Measurements from ENCODE around the gene NRAP. TPM values are rescaled to one million over a fixed set of nuclear protein-coding genes. Genes with fewer than 3 reads are reported as not detected.

The NRAP gene, protein sequence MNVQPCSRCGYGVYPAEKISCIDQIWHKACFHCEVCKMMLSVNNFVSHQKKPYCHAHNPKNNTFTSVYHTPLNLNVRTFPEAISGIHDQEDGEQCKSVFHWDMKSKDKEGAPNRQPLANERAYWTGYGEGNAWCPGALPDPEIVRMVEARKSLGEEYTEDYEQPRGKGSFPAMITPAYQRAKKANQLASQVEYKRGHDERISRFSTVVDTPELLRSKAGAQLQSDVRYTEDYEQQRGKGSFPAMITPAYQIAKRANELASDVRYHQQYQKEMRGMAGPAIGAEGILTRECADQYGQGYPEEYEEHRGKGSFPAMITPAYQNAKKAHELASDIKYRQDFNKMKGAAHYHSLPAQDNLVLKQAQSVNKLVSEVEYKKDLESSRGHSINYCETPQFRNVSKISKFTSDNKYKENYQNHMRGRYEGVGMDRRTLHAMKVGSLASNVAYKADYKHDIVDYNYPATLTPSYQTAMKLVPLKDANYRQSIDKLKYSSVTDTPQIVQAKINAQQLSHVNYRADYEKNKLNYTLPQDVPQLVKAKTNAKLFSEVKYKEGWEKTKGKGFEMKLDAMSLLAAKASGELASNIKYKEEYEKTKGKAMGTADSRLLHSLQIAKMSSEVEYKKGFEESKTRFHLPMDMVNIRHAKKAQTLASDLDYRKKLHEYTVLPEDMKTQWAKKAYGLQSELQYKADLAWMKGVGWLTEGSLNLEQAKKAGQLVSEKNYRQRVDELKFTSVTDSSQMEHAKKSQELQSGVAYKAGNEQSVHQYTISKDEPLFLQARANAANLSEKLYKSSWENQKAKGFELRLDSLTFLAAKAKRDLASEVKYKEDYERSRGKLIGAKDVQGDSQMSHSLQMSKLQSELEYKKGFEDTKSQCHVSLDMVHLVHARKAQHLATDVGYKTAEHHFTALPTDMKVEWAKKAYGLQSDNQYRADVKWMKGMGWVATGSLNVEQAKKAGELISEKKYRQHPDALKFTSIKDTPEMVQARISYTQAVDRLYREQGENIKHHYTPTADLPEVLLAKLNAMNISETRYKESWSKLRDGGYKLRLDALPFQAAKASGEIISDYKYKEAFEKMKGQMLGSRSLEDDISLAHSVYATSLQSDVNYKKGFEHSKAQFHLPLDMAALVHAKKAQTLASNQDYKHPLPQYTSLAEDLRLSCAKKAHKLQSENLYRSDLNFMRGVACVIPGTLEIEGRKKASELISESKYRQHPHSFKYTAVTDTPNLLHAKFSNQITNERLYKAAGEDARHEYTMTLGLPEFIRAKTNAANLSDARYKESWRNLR (N-terminal part only)
- not detected in 2 replicates for total RNA-seq

DNA sequence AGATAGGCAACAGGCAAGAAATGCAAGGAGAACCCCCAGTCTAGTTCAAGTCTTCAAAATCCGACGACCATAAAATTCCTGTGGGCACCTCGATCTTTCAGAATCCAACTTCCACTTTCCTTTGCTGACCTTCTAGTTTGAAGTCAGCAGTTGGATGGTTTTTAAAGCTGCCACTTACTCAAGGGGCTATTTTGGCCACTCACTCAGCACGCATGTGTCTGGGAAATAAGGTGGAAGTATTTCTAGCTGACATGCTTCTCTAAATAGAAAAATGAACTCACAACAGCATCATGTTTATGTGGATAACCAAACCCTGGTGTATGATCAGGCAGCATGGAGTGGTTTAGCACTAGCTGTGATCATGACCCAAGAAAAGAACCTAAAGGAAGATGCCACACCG lies at the start of gene NRAP:
Gene NRAP, minus strand, starts transcription at position 134 of the 400 bp plus-strand sequence. CDS start 159 bp downstream, outside the sequence.

DNA sequence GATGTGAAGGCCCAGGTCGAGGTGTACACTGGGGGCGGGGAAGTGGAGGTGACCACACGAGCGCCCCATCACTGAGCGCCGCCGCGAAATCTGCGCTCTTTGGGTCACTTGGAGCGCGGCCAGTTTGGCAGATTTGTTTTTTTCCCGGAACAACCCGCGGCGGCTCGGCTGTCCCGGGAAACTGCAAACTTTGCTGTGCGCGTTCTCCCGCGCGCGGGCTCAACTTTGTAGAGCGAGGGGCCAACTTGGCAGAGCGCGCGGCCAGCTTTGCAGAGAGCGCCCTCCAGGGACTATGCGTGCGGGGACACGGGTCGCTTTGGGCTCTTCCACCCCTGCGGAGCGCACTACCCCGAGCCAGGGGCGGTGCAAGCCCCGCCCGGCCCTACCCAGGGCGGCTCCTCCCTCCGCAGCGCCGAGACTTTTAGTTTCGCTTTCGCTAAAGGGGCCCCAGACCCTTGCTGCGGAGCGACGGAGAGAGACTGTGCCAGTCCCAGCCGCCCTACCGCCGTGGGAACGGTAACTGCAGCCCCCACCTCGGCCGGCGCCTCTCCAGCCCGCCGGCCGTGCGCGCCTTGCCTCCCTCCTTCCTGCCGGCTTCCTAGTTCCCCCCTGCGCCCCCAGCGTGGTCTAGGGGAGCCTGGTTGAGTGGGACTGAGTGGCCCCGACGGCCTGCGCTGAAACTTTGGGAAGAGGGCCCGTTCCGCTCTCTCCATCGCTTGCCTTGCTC lies 15.8 kb upstream of the NRAP start, which contains the start of gene CASP7:
Gene CASP7, plus strand, starts transcription at position 450 of the 727 bp plus-strand sequence. CDS start 17,582 bp downstream, outside the sequence.

DNA sequence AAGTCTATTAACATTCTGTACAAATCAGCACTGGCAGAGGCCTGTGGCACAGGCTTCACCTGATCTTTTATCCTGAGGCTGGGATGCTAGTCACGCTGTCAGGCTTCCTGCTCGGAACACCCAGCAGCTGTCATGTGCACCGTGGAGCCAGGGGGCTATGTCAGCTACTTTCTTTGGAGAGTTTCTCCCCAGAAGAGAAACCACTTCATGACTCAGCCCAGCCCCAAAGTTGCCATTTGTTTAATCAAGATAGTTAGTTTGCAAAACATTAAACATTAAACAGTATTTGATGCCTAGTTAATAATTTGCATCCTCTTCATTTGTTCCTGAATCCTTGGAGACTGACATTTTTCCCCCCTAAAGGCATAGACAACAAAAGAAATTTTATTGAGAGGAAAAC lies 111.1 kb downstream of the NRAP start, which contains the start of gene HABP2:
Gene HABP2, plus strand, starts transcription at position 353 of the 400 bp plus-strand sequence. CDS start 69 bp downstream, outside the sequence.

Other genes starting within 250 kb of the NRAP start
- under 0.01 TPM in 1 of 2 replicates, not detected in the other for gene HABP2, start 111.0 kb downstream of the NRAP start, total RNA-seq
- gene CASP7, start 15.9 kb upstream of the NRAP start, total RNA-seq: 40.2 and 53.9 TPM in 2 replicates
- under 0.01 TPM in 1 of 2 replicates, not detected in the other for gene PLEKHS1, start 87.6 kb upstream of the NRAP start, total RNA-seq
- 4.9 and 6.1 TPM in 2 replicates for gene DCLRE1A, start 190.0 kb upstream of the NRAP start, total RNA-seq
- 20.9 and 22.0 TPM in 2 replicates for gene NHLRC2, start 190.6 kb upstream of the NRAP start, total RNA-seq

Measured in vein endothelial cell (primary cell).